Frontal cortex (tissue), 4 donors: Measurements from ENCODE around the gene YTHDF1. TPM values are rescaled to one million over a fixed set of nuclear protein-coding genes. Genes with fewer than 3 reads are reported as not detected.

Source experiments
- DNase-seq, 2 donors: peaks; one replicate each; pipeline ENCODE4 v3.0.0; 2012; ENCODE audit warnings: low spot score in 2 of 2
- FAIRE-seq: peaks from 2 replicates; lab custom pipeline; 2012; peaks lifted over from hg19 to GRCh38; lab: Jason Lieb, UNC
- total RNA-seq: library from RNA; depleted of rRNA; stranded (reverse); fragments of >200 nt; gene quantifications from one replicate; pipeline ENCODE4 v1.2.3, GENCODE V29; 2014
- donor health status: control.
- donor health status: control.
- donor health status: control.

The YTHDF1 gene
- total RNA-seq, 1 donor from 2014 or later = 20.4 TPM

GRCh38 chr20:63176427-63177133 lies 39.4 kb downstream of the YTHDF1 start:
- DNase-seq = no peak
- FAIRE-seq = no peak

DNA sequence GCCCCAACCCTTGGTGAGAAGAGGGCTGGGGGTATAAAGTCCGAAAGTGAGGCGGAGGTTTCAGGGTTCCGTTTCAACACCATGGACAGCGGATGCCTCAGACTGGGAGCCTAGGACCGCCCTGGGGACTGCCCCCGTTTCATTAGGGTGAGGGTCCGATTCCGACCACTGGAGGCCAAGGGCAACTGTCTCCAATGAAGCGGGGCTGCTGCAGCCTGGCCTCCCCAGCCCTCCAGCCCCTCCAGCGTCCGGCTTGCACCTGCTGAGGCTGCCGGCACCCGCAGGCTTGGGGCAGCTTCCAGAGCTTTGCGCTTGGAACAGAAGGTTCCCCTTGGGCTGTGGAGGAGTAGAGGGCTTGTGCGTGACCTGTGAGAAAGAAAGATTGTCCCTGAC lies 39.9 kb downstream of the YTHDF1 start:
- DNase-seq = no peak

DNA sequence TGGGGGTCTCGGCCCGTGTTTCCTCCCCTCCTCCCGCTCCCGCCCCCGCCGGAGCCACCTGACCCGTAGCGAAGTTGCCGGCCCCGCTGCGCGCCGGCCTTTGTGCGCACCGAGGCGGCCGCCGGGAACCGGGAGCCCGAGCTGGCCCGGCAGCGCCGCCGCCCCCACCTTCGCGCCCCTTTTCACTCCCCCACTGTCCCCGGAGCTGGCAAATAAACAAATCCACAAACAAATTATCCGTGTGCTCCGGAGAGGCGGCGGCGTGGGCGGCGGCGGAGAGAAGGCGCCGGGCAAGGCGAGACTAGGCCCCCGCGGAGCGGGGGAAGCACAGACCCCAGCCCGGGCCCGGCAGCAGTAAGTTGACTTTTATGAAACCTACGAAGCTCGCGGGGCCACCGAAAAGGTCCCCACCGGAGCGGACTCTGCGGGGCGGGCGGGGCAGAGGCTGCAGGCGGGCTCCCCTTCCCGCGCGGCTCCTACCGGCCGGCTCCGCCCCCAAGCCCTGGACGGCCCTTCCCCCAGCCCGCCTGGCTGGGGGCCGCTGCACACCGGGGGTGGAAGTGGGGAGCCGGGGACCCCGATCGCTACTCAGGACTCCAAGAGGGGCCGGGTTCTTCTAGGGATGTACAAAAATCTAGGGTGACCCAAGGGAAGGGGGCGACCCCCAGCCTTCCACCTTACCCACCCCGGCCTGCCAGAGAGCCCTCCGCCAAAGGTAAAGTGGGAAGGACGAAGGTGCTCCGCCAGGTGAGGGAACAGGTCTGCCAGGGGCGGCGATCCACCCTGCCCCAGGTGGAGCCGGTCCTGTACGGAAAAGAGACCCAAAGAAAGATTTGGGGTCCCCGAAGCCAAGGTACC lies 40.7 kb downstream of the YTHDF1 start:
- FAIRE-seq (no peak), DNase-seq (no peak)

More for the DNA sequence above, 39.9 kb downstream of the YTHDF1 start:
- FAIRE-seq = no peak

DNA sequence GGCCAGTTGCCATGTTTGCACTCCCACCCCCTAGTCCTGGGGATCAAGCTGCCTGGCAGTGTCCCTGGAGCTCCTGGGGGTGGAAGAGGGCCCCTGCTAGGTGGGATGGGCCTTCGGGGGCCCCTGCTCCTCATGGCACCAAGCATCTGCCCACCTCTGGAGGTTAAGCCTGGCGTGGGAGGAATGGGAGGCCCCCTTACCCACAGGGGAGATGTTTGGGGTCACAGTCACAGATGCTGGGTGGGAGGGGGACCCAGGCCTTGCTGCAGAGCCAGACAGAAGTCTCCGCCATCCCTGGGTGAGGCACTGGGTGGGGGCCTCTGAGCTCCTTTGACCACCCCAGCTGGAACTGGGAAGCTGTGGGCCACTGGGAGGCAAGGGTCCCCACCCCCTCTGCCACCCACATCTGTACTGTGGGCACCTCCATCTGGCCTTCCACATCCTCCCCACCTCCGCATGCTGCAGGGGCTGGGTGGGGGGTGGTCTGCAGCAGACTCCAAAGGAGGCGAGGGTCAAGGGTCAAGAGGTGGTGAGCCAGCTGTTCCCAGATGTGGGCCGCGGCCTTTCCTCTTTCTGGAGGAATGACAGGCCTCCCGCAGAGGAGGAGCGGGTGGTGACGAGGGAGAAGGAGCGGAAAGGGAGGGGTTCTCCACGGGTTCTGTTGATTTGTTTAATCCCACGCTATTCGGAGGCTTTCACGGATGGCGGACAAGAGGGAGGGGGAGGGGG lies 41.5 kb downstream of the YTHDF1 start:
- FAIRE-seq (no peak), DNase-seq (no peak)

DNA sequence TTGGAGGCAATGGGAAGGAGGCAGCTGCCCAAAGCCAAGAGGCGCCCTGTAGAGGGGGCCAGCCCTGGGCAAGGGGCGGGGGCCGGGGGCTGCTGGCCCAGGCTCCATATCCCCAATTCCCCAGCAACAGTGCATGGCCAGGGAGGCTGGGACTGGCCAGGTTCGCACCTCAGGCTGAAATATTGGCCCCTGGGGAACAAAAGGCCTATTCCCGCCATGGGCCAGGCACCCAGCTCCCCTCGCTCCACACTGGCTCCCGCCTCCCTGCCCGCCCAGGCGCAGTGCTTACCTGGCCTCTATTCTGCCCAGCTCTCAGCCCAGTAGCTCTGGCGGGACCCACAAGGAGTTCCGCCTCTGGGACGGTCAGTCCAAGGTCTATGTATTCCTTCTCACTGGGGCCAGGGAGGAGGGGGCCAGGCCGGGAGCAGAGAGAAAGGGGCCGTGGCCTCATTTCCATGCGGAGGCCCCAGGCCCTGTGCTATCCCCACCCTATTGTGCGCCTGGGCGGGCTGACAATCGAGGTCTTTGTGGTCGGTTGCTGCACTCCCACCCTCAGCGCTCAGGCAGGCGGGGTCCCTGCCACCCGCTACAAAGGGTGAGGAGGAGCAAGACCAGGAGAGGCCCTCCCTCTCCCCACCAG lies 42.3 kb downstream of the YTHDF1 start:
- DNase-seq = no peak
- FAIRE-seq = no peak

DNA sequence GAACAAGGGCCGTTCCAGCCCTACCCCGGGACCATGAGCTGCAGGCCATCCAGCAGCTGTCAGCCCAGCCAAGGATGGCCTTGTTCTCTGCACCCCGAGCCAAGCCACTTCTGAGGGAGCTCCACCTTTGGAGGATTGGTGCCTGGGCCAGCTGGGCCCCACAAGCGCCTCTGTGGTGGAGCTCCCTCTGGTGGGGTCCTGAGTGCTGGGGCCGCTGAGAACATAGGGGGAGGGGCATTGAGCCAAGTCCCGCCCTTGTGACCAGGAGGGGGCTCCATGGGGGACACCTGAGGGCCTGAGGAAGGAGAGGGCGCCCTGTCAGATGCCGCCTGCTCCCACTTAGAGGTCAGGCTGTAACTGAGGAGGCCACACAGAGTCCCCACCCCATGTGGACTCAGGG lies 43.2 kb downstream of the YTHDF1 start:
- FAIRE-seq = no peak
- DNase-seq = no peak

- no peak for DNase-seq
- FAIRE-seq = no peak
These were observed 43.9 kb downstream of the YTHDF1 start for GRCh38 chr20:63171991-63172390.

GRCh38 chr20:63169681-63170080 lies 46.2 kb downstream of the YTHDF1 start:
- FAIRE-seq = no peak
- DNase-seq = no peak

DNA sequence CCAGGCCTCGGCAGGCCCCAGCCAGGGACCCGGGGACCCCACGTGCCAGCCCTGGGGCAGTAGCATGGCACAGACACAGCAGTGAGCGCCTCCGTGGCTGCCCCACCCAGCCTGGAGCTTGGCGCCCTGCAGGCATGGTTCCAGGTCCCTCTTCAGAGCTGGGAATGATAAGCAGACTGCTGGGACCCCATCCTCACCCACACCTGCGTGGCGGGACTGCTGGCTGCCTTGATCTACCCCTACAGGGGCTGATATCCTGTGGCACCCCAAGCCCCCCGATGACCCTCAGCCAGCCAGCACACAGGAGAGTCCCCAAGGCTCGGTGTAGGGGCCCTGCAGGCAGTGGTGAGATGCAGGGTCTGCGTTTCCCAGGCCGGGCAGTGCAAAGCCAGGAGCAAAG lies 47.1 kb downstream of the YTHDF1 start:
- DNase-seq (no peak), FAIRE-seq (no peak)

- FAIRE-seq (no peak), DNase-seq (no peak)
These were observed 47.9 kb downstream of the YTHDF1 start for GRCh38 chr20:63167918-63168520.

- DNase-seq (no peak), FAIRE-seq (no peak)
These were observed 48.7 kb downstream of the YTHDF1 start for GRCh38 chr20:63167026-63167917.

DNA sequence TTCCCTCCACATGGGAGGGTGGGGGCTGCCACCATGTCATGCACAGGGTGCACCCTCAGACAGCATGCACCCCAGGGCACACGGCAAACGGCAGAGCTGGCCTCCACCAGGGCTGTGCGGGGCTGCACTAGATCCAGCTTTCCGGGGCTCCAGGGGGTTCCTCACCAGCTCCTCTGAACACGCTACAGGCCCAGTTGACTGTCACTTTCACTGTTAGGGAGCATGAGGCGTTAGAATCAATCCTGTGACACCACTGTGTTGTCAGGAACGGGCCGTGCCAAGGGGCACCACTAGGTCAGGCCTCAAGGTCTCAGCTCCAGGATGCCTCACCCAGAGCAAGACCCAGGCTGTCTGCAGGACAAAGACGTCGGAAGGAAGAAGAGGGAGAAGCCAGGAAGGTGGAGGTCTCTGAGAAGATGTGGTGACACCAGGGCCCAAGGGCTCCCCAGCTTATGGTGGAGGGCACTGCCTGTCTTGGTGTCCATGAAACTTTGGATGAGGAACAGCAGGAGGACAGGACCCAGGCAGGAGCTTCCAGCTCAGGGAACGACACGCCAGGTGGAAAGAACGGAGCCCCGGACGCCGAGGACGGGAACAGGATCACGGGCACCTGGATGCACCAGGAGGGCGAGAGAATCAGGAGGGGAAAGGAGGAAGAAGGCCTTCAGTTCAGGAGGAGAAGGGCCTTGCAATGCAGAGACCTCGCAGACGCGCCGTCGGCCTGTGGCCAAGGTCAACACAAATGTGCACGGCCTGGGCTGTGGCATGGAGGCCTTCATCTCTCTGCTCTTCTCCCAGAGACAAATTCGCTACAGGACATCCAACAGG lies 49.5 kb downstream of the YTHDF1 start:
- DNase-seq (no peak), FAIRE-seq (no peak)

- DNase-seq (no peak), FAIRE-seq (no peak)
These were observed 50.4 kb downstream of the YTHDF1 start for GRCh38 chr20:63165356-63166192.

DNA sequence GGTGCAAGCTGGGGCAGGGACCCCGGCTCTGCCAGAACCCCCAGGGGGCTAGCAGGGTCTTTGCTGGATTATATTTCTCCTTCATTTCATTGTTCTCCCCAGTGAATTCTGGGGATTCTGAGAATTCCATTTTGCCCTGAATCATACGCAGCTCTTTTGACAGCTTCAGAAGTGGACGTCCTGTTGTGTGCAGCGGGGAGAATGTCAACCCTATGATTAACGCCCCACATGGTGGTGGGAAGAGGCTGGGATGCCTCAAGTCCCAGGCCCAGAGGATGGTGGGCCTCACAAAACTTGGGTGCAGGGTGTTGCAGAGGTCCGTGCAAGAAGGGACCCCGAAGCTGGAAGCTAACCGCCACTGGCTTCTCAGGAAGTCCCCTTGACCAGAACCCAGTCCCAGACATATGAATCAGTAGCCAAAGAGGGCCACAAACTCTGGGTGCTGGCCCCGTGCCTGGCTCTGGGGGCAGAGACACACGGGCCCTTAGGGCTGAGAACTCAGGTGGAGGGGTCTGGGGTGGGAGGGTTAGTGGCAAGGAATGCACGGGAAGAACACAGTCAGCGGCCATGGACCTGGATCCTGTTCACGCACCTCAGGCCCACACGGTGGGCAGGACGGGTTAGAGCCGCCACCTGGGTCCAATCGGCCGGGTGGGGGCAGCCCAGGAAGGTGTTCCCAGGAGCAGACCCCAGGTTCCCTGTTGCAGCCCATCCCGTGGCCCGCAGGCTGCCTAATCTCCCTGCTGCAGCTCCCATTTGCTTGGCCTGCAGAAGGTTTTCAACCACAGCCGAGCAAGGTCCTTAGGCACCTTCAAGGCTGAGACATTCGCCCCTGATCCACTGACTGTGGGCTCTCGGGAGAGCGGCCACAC lies 51.2 kb downstream of the YTHDF1 start:
- DNase-seq (no peak), FAIRE-seq (no peak)

DNA sequence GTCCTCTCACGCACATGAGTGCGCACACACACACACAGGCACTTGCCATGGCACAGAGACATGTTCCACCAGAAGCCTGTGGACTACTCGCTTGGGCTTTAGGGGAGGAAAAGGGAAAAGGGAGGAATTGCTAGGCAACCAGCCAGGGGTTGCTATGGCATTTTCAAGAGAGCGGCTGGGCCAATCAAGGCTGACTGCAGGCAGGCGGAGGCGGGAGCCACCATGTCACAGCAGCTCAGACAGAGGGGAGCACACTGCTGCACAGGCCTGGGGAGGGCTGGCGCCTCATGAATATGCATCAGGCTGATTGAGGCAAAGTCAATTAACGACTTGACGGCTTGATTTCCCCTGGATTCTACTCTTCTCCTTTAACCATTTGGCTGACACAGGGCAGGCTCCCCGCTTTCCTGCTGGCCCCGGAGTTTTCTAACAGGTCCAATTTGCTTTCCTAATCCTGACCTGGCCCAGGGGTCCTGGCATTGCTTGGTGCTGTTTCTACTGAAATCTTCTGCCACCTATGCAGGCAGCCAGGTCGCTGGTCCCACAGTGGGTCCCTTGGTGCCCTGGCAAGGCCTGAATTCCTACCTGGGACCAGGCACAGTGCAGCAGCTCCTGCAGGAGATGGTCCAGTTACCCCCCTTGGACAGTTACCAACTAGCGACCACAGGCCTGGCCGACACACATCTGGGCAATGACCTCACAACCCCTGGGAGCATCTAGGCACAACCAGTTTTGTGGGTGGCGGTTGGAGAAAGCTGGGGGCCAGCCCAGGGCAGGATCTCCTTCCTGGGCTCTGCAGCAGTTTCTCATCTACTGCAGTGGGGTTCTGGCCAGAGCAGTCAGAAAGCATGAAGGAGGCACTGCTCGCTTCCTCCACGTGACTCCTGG lies 52.1 kb downstream of the YTHDF1 start:
- FAIRE-seq (no peak), DNase-seq (peak in 1 of 2 donors; percentile 81)
